B cell (primary cell): ENCODE measurements around the gene AGBL4. TPM values are rescaled to one million over a fixed set of nuclear protein-coding genes. Genes with fewer than 3 reads are reported as not detected.

Experiments used
- ATAC-seq: fragments of 200-7000 bp; cut with Tn5 transposase; one replicate; pipeline ENCODE4 v1.10.0; 2021; ENCODE audit warnings: low read depth, mild to moderate bottlenecking, moderate number of reproducible peaks, moderate library complexity
- CTCF ChIA-PET: fragments of 350-600 bp; sonication (Branson Sonifier 250); formaldehyde crosslinking; loops from one replicate; lab custom pipeline; 2021; ENCODE audit warnings: antibody characterized with exemption, inconsistent platforms; lab: Charles Lee
- POLR2A ChIA-PET: fragments of 350-600 bp; sonication (Branson Sonifier 250); formaldehyde crosslinking; loops from one replicate; lab custom pipeline; 2021; ENCODE audit warnings: antibody characterized with exemption; lab: Charles Lee
- DNase-seq: peaks from one replicate; pipeline ENCODE4 v3.0.0; 2013
- H2AFZ ChIP-seq: 2 replicates; pipeline ENCODE4 v1.6.1; 2012; ENCODE audit warnings: mild to moderate bottlenecking, low read depth, low read length; ENCODE audit not compliant: insufficient read depth, poor library complexity, severe bottlenecking
- H3K27ac ChIP-seq, 2 donors: 1 replicate in 1 of 2; 2 replicates in 1 of 2; pipeline ENCODE4 v1.5.1; 2012 to 2013; ENCODE audit warnings: low read length in 2 of 2, mild to moderate bottlenecking in 2 of 2, moderate library complexity in 1 of 2
- H3K27me3 ChIP-seq, 4 experiments: fragments of 200-600 bp in 1 of 4; sonication (generic) in 1 of 4; replicated peaks in 1 of 4; 1 replicate in 2 of 4; 2 replicates in 2 of 4; pipeline versions ENCODE4 v1.6.1 to v1.7.0; 2013 to 2016; ENCODE audit warnings: low read length in 3 of 4, mild to moderate bottlenecking in 2 of 4, mixed read lengths in 1 of 4, moderate library complexity in 1 of 4; ENCODE audit not compliant: insufficient read depth in 4 of 4, control insufficient read depth in 3 of 4; ENCODE audit errors: control extremely low read depth in 1 of 4
- H3K36me3 ChIP-seq, 2 experiments: replicated peaks in 1 of 2; 1 replicate in 1 of 2; 2 replicates in 1 of 2; pipeline versions ENCODE4 v1.6.1 to v1.7.1; 2013; ENCODE audit warnings: low read length in 1 of 2; ENCODE audit not compliant: insufficient read depth in 2 of 2, control insufficient read depth in 1 of 2; ENCODE audit errors: control extremely low read depth in 1 of 2, extremely low read depth in 1 of 2
- H3K4me1 ChIP-seq, 2 donors: fragments of 200-600 bp in 1 of 2; sonication (generic) in 1 of 2; 1 replicate in 1 of 2; 2 replicates in 1 of 2; pipeline versions ENCODE4 v1.5.1 to v1.6.1; 2013 to 2017; ENCODE audit warnings: low read length in 2 of 2; ENCODE audit not compliant: control insufficient read depth in 2 of 2, insufficient read depth in 2 of 2
- H3K4me2 ChIP-seq: replicated peaks from 2 replicates; pipeline ENCODE3; 2012; ENCODE audit warnings: mild to moderate bottlenecking, low read depth, low read length; ENCODE audit not compliant: poor library complexity, severe bottlenecking
- H3K4me3 ChIP-seq, 5 experiments: fragments of 200-600 bp in 1 of 5; sonication (generic) in 1 of 5; 1 replicate in 3 of 5; 2 replicates in 2 of 5; pipeline versions ENCODE4 v1.5.1 to v1.7.0; 2011 to 2016; ENCODE audit warnings: low read length in 4 of 5, mild to moderate bottlenecking in 4 of 5, low read depth in 2 of 5, control low read depth in 1 of 5, moderate library complexity in 1 of 5; ENCODE audit not compliant: insufficient read depth in 1 of 5; ENCODE audit errors: control extremely low read depth in 1 of 5, extremely low read depth in 1 of 5
- H3K79me2 ChIP-seq: fragments of 200-600 bp; sonication (generic); one replicate; pipeline ENCODE4 v1.6.0; 2016; ENCODE audit warnings: low read length; ENCODE audit not compliant: control insufficient read depth, insufficient read depth
- H3K9ac ChIP-seq: fragments of 200-600 bp; sonication (generic); 2 replicates; pipeline ENCODE4 v1.6.1; 2017; ENCODE audit warnings: mild to moderate bottlenecking, low read length, moderate library complexity
- H3K9me3 ChIP-seq, 3 donors: one replicate each; pipeline versions ENCODE4 v1.6.1 to v1.7.1; 2013; ENCODE audit warnings: low read length in 2 of 3; ENCODE audit not compliant: control insufficient read depth in 2 of 3, insufficient read depth in 1 of 3; ENCODE audit errors: control extremely low read depth in 1 of 3
- H4K20me1 ChIP-seq: 2 replicates; pipeline ENCODE4 v1.6.0; 2012; ENCODE audit warnings: mild to moderate bottlenecking, low read length; ENCODE audit not compliant: insufficient read depth, control insufficient read depth, poor library complexity, severe bottlenecking
- H3K27ac Mint-ChIP-seq: one replicate; pipeline ENCODE4 v1.8.0; 2021; ENCODE audit warnings: mixed read lengths
- H3K27me3 Mint-ChIP-seq: one replicate; pipeline ENCODE4 v1.8.0; 2021; ENCODE audit warnings: mixed read lengths
- H3K4me1 Mint-ChIP-seq: one replicate; pipeline ENCODE4 v1.8.0; 2021; ENCODE audit warnings: mixed read lengths
- H3K4me3 Mint-ChIP-seq: one replicate; pipeline ENCODE4 v1.8.0; 2021; ENCODE audit warnings: mixed read lengths
- H3K9me3 Mint-ChIP-seq: one replicate; pipeline ENCODE4 v1.8.0; 2022; ENCODE audit warnings: mixed read lengths; ENCODE audit not compliant: insufficient read depth
- CTCF ChIP-seq: fragments of 200-600 bp; IDR thresholded peaks from one replicate; pipeline ENCODE4 v1.8.0; 2022; ENCODE audit warnings: antibody characterized with exemption, mild to moderate bottlenecking
- EZH2 ChIP-seq: IDR thresholded peaks from 2 replicates; pipeline ENCODE4 v1.6.1; 2012; ENCODE audit warnings: borderline replicate concordance, low read depth, mild to moderate bottlenecking, moderate library complexity, low read length; ENCODE audit not compliant: insufficient read depth, poor library complexity, severe bottlenecking
- WGBS: methylation state at CpG from one replicate; pipeline ENCODE4 v1.1.5; 2013; ENCODE audit warnings: missing lambda C conversion rate; ENCODE audit not compliant: insufficient coverage; 5-methylcytosine and 5-hydroxymethylcytosine counted together
- intact Hi-C: fragments of 100-400 bp; cut with micrococcal nuclease; formaldehyde crosslinking; loops from one replicate; pipeline ENCODE4 v1.10.0; 2022
- polyA plus RNA-seq: library from polyadenylated mRNA; depleted of rRNA; stranded (reverse); fragments of >200 nt; gene quantifications from 2 replicates; pipeline ENCODE4 v1.2.3, GENCODE V29; 2012
- total RNA-seq, 2 donors: library from RNA; stranded (reverse); fragments of 120-200 nt in 1 of 2; gene quantifications; 1 replicate in 1 of 2; 2 replicates in 1 of 2; pipeline versions ENCODE4 v1.2.3 to v1.2.4, GENCODE V29; 2013 to 2022

AGBL4 gene
- total and polyA plus RNA-seq, 2 donors (not counting 1 experiment from before 2014, with no cell fraction given) = 0.07 to 0.12 TPM

GRCh38 chr1:48946070-48946469 is 1077.7 kb downstream of the AGBL4 start:
- POLR2A ChIA-PET = no interaction called here

GRCh38 chr1:48944811-48945210 is 1078.9 kb downstream of the AGBL4 start:
- TF ChIP-seq EZH2 (no peak), CTCF (no peak)
- intact Hi-C loops = no loop called here
- ChIA-PET POLR2A (no interaction called here), CTCF (no interaction called here)
- Mint-ChIP-seq H3K9me3 (no peaks in the 10 kb centered on the region), H3K4me1 (no peaks in the 10 kb centered on the region), H3K27me3 (peaks cover 21% of the 10 kb centered on the region), H3K27ac (no peak overlapping the region), H3K4me3 (no peak overlapping the region)
- Histone ChIP-seq H3K27me3 (peaks cover 0 to 3% (median 0%) of the 10 kb centered on the region in 4 experiments), H3K4me3 (no peak overlapping the region), H3K4me1 (no peaks in the 10 kb centered on the region), H2AFZ (no peak overlapping the region), H3K36me3 (no peaks in the 10 kb centered on the region), H3K9me3 (no peaks in the 10 kb centered on the region), H3K9ac (no peak overlapping the region), H4K20me1 (no peaks in the 10 kb centered on the region), H3K4me2 (no peak overlapping the region), H3K27ac (no peak overlapping the region), H3K79me2 (no peaks in the 10 kb centered on the region)
- DNase-seq = no peak
- ATAC-seq = no peak

More at GRCh38 chr1:48946070-48946469, 1077.7 kb downstream of the AGBL4 start:
- no peaks in the 10 kb centered on the region for H3K36me3 ChIP-seq
- Mint-ChIP-seq H3K9me3 (peaks cover 1% of the 10 kb centered on the region), H3K27ac (no peak overlapping the region), H3K27me3 (peaks cover 22% of the 10 kb centered on the region), H3K4me3 (no peak overlapping the region), H3K4me1 (no peaks in the 10 kb centered on the region)
- no peak overlapping the region for H3K9ac ChIP-seq
- WGBS = no CpG with 5 or more reads among the region's 2 CpGs
- no peak overlapping the region for H3K4me3 ChIP-seq
- H3K27me3 ChIP-seq = peaks cover 0 to 3% (median 0%) of the 10 kb centered on the region in 4 experiments
- no peak overlapping the region for H3K4me2 ChIP-seq
- no peak for TF ChIP-seq CTCF
- TF ChIP-seq EZH2 = no peak
- H3K9me3 ChIP-seq = no peaks in the 10 kb centered on the region
- no peaks in the 10 kb centered on the region for H4K20me1 ChIP-seq
- CTCF ChIA-PET = no interaction called here
- no peaks in the 10 kb centered on the region for H3K4me1 ChIP-seq
- H3K27ac ChIP-seq = no peak overlapping the region
- no peaks in the 10 kb centered on the region for H3K79me2 ChIP-seq
- intact Hi-C loops = no loop called here
- ATAC-seq (no peak), DNase-seq (no peak)
- no peak overlapping the region for H2AFZ ChIP-seq
